ENCODE data around the gene PLTP. TPM values are rescaled to one million over a fixed set of nuclear protein-coding genes. Genes with fewer than 3 reads are reported as not detected.

PLTP gene
- total and polyA plus RNA-seq, 2 of the 13 experiments (the other 11 are each of a cell fraction or from before 2014, with no cell fraction given): 16.9 to 28.6 TPM

DNA sequence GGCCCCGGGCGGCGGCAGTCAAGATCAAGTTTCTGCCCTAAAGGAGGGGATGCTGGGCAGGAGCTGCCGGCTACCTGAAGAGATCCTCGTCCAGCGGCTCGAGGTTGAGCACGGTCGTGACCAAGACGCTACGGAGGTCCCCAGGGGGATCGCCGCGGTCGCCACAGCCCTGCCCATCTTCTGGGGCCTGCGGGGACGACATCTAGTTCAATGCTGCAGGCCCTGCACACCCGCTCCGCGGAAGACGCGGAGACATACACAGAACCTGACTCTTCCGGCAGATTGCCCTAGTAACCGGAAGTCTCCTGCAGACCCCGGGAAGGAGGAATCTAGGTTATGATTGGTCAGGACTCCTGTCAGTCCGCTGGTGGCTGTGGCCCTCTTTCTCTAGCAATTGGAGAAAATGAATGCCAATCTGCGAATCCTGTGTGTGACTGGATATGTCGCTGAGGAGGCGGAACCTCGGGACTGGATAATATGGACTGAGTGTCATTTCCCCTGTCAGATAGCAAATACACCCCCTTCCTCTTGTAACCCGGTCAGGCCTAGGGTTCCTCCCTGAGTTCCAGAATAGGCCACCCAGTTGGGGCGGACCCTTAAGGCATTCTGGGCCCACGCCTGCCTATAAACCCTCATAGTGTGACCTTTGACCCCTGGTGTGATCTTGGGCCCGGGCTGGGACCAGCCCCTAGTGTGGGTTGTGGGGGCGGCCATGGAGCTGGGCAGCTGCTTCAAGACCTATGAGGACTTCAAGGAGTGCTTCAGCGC lies 54.7 kb downstream of the PLTP start, which contains the start of the genes ACOT8 and ZSWIM3 (continued):
- TF ChIP-seq, protein P1, sequence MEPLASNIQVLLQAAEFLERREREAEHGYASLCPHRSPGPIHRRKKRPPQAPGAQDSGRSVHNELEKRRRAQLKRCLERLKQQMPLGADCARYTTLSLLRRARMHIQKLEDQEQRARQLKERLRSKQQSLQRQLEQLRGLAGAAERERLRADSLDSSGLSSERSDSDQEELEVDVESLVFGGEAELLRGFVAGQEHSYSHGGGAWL (CRISPR knock-in tag; IDR thresholded peaks at IDR 0.05): peak; percentile 95
- peak; percentile 97 for TF ChIP-seq MXD4 (CRISPR knock-in tag; IDR thresholded peaks at IDR 0.05)
- no peak for TF ChIP-seq ZNF260 (CRISPR knock-in tag; IDR thresholded peaks at IDR 0.05; ENCODE audit: borderline replicate concordance, low read depth)
- peak; percentile 15; the same call in 1 of the 2 replicates for TF ChIP-seq GTF2F1 (IDR thresholded peaks at IDR 0.05; ENCODE audit: low read length)
- TF ChIP-seq, protein P2, sequence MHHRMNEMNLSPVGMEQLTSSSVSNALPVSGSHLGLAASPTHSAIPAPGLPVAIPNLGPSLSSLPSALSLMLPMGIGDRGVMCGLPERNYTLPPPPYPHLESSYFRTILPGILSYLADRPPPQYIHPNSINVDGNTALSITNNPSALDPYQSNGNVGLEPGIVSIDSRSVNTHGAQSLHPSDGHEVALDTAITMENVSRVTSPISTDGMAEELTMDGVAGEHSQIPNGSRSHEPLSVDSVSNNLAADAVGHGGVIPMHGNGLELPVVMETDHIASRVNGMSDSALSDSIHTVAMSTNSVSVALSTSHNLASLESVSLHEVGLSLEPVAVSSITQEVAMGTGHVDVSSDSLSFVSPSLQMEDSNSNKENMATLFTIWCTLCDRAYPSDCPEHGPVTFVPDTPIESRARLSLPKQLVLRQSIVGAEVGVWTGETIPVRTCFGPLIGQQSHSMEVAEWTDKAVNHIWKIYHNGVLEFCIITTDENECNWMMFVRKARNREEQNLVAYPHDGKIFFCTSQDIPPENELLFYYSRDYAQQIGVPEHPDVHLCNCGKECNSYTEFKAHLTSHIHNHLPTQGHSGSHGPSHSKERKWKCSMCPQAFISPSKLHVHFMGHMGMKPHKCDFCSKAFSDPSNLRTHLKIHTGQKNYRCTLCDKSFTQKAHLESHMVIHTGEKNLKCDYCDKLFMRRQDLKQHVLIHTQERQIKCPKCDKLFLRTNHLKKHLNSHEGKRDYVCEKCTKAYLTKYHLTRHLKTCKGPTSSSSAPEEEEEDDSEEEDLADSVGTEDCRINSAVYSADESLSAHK (CRISPR knock-in tag; IDR thresholded peaks at IDR 0.05; ENCODE audit: borderline replicate concordance): no peak; the same call in 1 of the 2 replicates
- TF ChIP-seq TAF15 (IDR thresholded peaks at IDR 0.05; ENCODE audit: low read depth, low read length, poor library complexity, severe bottlenecking): peak; percentile 82
- TF ChIP-seq, protein P3, sequence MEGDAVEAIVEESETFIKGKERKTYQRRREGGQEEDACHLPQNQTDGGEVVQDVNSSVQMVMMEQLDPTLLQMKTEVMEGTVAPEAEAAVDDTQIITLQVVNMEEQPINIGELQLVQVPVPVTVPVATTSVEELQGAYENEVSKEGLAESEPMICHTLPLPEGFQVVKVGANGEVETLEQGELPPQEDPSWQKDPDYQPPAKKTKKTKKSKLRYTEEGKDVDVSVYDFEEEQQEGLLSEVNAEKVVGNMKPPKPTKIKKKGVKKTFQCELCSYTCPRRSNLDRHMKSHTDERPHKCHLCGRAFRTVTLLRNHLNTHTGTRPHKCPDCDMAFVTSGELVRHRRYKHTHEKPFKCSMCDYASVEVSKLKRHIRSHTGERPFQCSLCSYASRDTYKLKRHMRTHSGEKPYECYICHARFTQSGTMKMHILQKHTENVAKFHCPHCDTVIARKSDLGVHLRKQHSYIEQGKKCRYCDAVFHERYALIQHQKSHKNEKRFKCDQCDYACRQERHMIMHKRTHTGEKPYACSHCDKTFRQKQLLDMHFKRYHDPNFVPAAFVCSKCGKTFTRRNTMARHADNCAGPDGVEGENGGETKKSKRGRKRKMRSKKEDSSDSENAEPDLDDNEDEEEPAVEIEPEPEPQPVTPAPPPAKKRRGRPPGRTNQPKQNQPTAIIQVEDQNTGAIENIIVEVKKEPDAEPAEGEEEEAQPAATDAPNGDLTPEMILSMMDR (CRISPR knock-in tag; IDR thresholded peaks at IDR 0.05): 0 out of 2 replicates have a peak, but pooled peaks have one; percentile 19
- TF ChIP-seq, protein P4, sequence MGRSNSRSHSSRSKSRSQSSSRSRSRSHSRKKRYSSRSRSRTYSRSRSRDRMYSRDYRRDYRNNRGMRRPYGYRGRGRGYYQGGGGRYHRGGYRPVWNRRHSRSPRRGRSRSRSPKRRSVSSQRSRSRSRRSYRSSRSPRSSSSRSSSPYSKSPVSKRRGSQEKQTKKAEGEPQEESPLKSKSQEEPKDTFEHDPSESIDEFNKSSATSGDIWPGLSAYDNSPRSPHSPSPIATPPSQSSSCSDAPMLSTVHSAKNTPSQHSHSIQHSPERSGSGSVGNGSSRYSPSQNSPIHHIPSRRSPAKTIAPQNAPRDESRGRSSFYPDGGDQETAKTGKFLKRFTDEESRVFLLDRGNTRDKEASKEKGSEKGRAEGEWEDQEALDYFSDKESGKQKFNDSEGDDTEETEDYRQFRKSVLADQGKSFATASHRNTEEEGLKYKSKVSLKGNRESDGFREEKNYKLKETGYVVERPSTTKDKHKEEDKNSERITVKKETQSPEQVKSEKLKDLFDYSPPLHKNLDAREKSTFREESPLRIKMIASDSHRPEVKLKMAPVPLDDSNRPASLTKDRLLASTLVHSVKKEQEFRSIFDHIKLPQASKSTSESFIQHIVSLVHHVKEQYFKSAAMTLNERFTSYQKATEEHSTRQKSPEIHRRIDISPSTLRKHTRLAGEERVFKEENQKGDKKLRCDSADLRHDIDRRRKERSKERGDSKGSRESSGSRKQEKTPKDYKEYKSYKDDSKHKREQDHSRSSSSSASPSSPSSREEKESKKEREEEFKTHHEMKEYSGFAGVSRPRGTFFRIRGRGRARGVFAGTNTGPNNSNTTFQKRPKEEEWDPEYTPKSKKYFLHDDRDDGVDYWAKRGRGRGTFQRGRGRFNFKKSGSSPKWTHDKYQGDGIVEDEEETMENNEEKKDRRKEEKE (IDR thresholded peaks at IDR 0.05): no peak
- TF ChIP-seq ETV5 (CRISPR knock-in tag; IDR thresholded peaks at IDR 0.05; ENCODE audit: borderline replicate concordance): peak; percentile 94
- peak; percentile 89 for TF ChIP-seq ZNF547 (CRISPR knock-in tag; IDR thresholded peaks at IDR 0.05)
- TF ChIP-seq ZNF83 (CRISPR knock-in tag; IDR thresholded peaks at IDR 0.05; ENCODE audit: borderline replicate concordance): no peak
- TF ChIP-seq, protein P5, sequence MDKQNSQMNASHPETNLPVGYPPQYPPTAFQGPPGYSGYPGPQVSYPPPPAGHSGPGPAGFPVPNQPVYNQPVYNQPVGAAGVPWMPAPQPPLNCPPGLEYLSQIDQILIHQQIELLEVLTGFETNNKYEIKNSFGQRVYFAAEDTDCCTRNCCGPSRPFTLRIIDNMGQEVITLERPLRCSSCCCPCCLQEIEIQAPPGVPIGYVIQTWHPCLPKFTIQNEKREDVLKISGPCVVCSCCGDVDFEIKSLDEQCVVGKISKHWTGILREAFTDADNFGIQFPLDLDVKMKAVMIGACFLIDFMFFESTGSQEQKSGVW (CRISPR knock-in tag; IDR thresholded peaks at IDR 0.05; ENCODE audit: borderline replicate concordance): no peak
- TF ChIP-seq CENPT (CRISPR knock-in tag; IDR thresholded peaks at IDR 0.05; ENCODE audit: low read depth): no peak
- TF ChIP-seq NFKB2 (CRISPR knock-in tag; IDR thresholded peaks at IDR 0.05; ENCODE audit: borderline replicate concordance): peak; percentile 49; the same call in 1 of the 2 replicates
- TF ChIP-seq, protein P6, sequence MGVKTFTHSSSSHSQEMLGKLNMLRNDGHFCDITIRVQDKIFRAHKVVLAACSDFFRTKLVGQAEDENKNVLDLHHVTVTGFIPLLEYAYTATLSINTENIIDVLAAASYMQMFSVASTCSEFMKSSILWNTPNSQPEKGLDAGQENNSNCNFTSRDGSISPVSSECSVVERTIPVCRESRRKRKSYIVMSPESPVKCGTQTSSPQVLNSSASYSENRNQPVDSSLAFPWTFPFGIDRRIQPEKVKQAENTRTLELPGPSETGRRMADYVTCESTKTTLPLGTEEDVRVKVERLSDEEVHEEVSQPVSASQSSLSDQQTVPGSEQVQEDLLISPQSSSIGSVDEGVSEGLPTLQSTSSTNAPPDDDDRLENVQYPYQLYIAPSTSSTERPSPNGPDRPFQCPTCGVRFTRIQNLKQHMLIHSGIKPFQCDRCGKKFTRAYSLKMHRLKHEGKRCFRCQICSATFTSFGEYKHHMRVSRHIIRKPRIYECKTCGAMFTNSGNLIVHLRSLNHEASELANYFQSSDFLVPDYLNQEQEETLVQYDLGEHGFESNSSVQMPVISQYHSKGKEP (CRISPR knock-in tag; IDR thresholded peaks at IDR 0.05): peak; percentile 82; the same call in 1 of the 2 replicates
- no peak for TF ChIP-seq RFXAP (CRISPR knock-in tag; IDR thresholded peaks at IDR 0.05; ENCODE audit: borderline replicate concordance)
- TF ChIP-seq MAZ (IDR thresholded peaks at IDR 0.05; ENCODE audit: borderline replicate concordance, low read depth, low read length): no peak; the same call in 1 of the 2 replicates
- TF ChIP-seq MAZ (CRISPR knock-in tag; IDR thresholded peaks at IDR 0.05; ENCODE audit: low read depth): peak; percentile 71; the same call in 1 of the 2 replicates

All from HepG2 (cell line).